Stimulated activated naive CD4-positive, alpha-beta T cell treated with Interleukin-2 at 50 U/mL for 16 hours (primary cell): Measurements from ENCODE around the gene PANK4.
"Not testable (repeated sequence)": the region's sequence is repeated elsewhere in the genome, so short reads cannot be mapped to it uniquely, and the experiment has no call there.

Source experiments
- DNase-seq: peaks from one replicate; lab custom pipeline; 2025; lab: John Stamatoyannopoulos, UW

PANK4 gene

GRCh38 chr1:2460996-2461751 is 65.2 kb downstream of the PANK4 start:
- DNase-seq: no peak

GRCh38 chr1:2460203-2460602 is 66.2 kb downstream of the PANK4 start:
- DNase-seq: no peak

- DNase-seq: no peak
Observed at GRCh38 chr1:2459757-2460156, 66.6 kb downstream of the PANK4 start.

- DNase-seq: not testable (repeated sequence)
Observed at GRCh38 chr1:2459102-2459753, 67.2 kb downstream of the PANK4 start.

- no peak for DNase-seq
Observed at GRCh38 chr1:2458687-2459086, 67.7 kb downstream of the PANK4 start.
